Mesodermal cell (in vitro differentiated cells): ENCODE results near the gene GRAMD1B.
"Not testable (repeated sequence)": the region's sequence is repeated elsewhere in the genome, so short reads cannot be mapped to it uniquely, and the experiment has no call there.

Experiments used
- H3K27ac ChIP-seq: 2 replicates; pipeline ENCODE4 v1.7.0; 2013; ENCODE audit warnings: mild to moderate bottlenecking, low read depth, low read length, moderate library complexity; ENCODE audit not compliant: severe bottlenecking
- H3K36me3 ChIP-seq: 2 replicates; pipeline ENCODE4 v1.7.1; 2013; ENCODE audit warnings: mild to moderate bottlenecking, low read length, moderate library complexity; ENCODE audit not compliant: control insufficient read depth, insufficient read depth
- H3K4me1 ChIP-seq: one replicate; pipeline ENCODE4 v1.7.1; 2013; ENCODE audit warnings: mild to moderate bottlenecking, low read length; ENCODE audit not compliant: insufficient read depth, control insufficient read depth, poor library complexity, severe bottlenecking
- H3K4me3 ChIP-seq: 2 replicates; pipeline ENCODE4 v1.7.0; 2013; ENCODE audit warnings: low read length, control low read depth, mild to moderate bottlenecking; ENCODE audit not compliant: insufficient read depth, poor library complexity, severe bottlenecking; ENCODE audit errors: extremely low read depth
- H3K9me3 ChIP-seq: 2 replicates; pipeline ENCODE4 v1.7.1; 2013; ENCODE audit warnings: mild to moderate bottlenecking, low read length, moderate library complexity; ENCODE audit not compliant: control insufficient read depth
- whole genome bisulfite sequencing, 2 experiments: methylation state at CpG; one replicate each; pipeline ENCODE4 v1.1.5; 2013; ENCODE audit warnings: missing lambda C conversion rate in 2 of 2; ENCODE audit not compliant: insufficient coverage in 2 of 2; 5-methylcytosine and 5-hydroxymethylcytosine counted together

The GRAMD1B gene

DNA sequence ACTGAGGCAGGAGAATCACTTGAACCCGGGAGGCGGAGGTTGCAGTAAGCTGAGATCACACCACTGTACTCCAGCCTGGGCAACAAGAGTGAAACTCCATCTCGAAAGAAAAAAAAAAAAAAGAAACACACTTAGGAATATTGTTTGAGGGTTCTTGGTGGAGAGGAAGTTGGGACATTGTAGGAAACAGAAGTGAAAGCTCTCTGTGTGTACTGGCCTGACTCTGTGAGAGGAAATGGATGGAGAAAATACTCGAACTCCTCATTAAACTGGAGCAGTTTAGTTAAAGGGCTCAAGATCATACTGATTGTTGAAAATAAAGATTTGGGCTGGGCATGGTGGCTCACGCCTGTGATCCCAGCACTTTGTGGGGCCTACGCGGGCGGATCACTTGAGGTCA is 35.6 kb downstream of the GRAMD1B start:
- H3K4me1 ChIP-seq, H3K4me3 ChIP-seq, H3K36me3 ChIP-seq, H3K27ac ChIP-seq, H3K9me3 ChIP-seq: not testable (repeated sequence)
- 100% methylated on average over 2 to 6 of the region's 8 CpGs for WGBS, 2 experiments

- 86 to 93% methylated on average over 1 of the region's 1 CpG for WGBS, 2 experiments
Measured at GRCh38 chr11:123466172-123466571, 36.1 kb downstream of the GRAMD1B start.

GRCh38 chr11:123469089-123469488 is 39.0 kb downstream of the GRAMD1B start:
- no peaks in the 10 kb centered on the region for H3K9me3 ChIP-seq
- 92 to 94% methylated on average over 7 of the region's 7 CpGs for WGBS, 2 experiments
- no peaks in the 10 kb centered on the region for H3K36me3 ChIP-seq
- no peak overlapping the region for H3K4me3 ChIP-seq
- no peak overlapping the region for H3K27ac ChIP-seq
- peaks cover 4% of the 10 kb centered on the region for H3K4me1 ChIP-seq

More at GRCh38 chr11:123466172-123466571, 36.1 kb downstream of the GRAMD1B start:
- not testable (repeated sequence) for H3K9me3 ChIP-seq, H3K4me1 ChIP-seq, H3K36me3 ChIP-seq, H3K4me3 ChIP-seq, H3K27ac ChIP-seq

DNA sequence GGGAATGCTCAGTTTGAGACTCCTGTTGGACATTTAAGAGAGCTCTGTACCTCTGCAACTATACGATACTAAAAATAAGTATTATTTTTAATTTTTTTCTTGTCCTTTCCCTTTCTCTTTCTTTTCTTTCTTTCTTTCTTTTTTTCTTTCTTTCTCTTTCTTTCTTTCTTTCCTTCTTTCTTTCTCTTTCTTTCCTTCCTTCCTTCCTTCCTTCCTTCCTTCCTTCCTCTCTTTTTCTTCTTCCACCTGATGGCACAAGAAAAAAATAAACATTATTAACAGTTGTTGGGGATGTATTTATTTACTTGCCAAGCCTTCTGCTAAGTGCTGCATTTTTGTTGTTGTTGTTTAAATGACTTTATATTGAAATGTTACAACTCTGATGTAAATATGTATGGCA is 39.5 kb downstream of the GRAMD1B start:
- WGBS, 2 experiments: no CpG with 5 or more reads among the region's 1 CpG
- Histone ChIP-seq H3K36me3 (no peaks in the 10 kb centered on the region), H3K27ac (no peak overlapping the region), H3K4me3 (no peak overlapping the region), H3K9me3 (no peaks in the 10 kb centered on the region), H3K4me1 (peaks cover 9% of the 10 kb centered on the region)

GRCh38 chr11:123470842-123471241 is 40.8 kb downstream of the GRAMD1B start:
- H3K4me1 ChIP-seq: peaks cover 18% of the 10 kb centered on the region
- no peaks in the 10 kb centered on the region for H3K9me3 ChIP-seq
- WGBS, 2 experiments: 83 to 100% methylated on average over 1 to 3 of the region's 4 CpGs
- H3K36me3 ChIP-seq: no peaks in the 10 kb centered on the region
- no peak overlapping the region for H3K4me3 ChIP-seq
- H3K27ac ChIP-seq: no peak overlapping the region

GRCh38 chr11:123472236-123472935 is 42.3 kb downstream of the GRAMD1B start:
- WGBS, 2 experiments: 82 to 96% methylated on average over 4 of the region's 8 CpGs
- no peaks in the 10 kb centered on the region for H3K9me3 ChIP-seq
- H3K36me3 ChIP-seq: no peaks in the 10 kb centered on the region
- H3K27ac ChIP-seq: no peak overlapping the region
- no peak overlapping the region for H3K4me3 ChIP-seq
- peaks cover 18% of the 10 kb centered on the region for H3K4me1 ChIP-seq

- WGBS, 2 experiments: 92% methylated on average over 2 of the region's 3 CpGs; no CpG with 5 or more reads in 1 of the 2 experiments
- no peak overlapping the region for H3K27ac ChIP-seq
- H3K4me3 ChIP-seq: no peak overlapping the region
- H3K9me3 ChIP-seq: no peaks in the 10 kb centered on the region
- H3K4me1 ChIP-seq: peaks cover 18% of the 10 kb centered on the region
- no peaks in the 10 kb centered on the region for H3K36me3 ChIP-seq
Measured at GRCh38 chr11:123473941-123474677, 44.0 kb downstream of the GRAMD1B start.

- peaks cover 18% of the 10 kb centered on the region for H3K4me1 ChIP-seq
- 72 to 78% methylated on average over 3 to 6 of the region's 8 CpGs for WGBS, 2 experiments
- peak overlapping the region; percentile 47 for H3K27ac ChIP-seq
- H3K9me3 ChIP-seq: no peaks in the 10 kb centered on the region
- H3K4me3 ChIP-seq: no peak overlapping the region
- no peaks in the 10 kb centered on the region for H3K36me3 ChIP-seq
Measured at GRCh38 chr11:123474994-123475393, 44.9 kb downstream of the GRAMD1B start.

DNA sequence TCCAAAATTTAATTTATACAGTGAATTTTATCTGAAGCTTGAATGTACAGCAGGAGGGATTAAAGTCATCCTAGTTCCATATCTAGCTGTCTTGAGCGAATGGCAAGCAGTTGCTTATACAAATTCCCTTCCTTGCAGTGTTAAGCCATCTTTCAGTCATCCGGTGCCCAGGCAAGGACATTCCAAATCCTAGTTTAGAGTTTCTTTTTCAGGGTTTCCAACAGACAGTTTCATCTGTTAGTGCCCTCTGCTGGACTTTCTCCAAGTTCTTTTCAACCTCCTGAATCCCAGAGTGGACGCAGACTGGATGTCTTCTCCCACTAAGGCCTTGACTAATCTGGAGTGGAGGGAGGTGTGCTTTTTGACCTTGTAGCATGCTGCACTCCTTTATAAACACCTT is 45.4 kb downstream of the GRAMD1B start:
- Histone ChIP-seq H3K36me3 (no peaks in the 10 kb centered on the region), H3K4me1 (peaks cover 18% of the 10 kb centered on the region), H3K9me3 (no peaks in the 10 kb centered on the region), H3K27ac (no peak overlapping the region), H3K4me3 (no peak overlapping the region)
- 64 to 79% methylated on average over 2 of the region's 3 CpGs for WGBS, 2 experiments

DNA sequence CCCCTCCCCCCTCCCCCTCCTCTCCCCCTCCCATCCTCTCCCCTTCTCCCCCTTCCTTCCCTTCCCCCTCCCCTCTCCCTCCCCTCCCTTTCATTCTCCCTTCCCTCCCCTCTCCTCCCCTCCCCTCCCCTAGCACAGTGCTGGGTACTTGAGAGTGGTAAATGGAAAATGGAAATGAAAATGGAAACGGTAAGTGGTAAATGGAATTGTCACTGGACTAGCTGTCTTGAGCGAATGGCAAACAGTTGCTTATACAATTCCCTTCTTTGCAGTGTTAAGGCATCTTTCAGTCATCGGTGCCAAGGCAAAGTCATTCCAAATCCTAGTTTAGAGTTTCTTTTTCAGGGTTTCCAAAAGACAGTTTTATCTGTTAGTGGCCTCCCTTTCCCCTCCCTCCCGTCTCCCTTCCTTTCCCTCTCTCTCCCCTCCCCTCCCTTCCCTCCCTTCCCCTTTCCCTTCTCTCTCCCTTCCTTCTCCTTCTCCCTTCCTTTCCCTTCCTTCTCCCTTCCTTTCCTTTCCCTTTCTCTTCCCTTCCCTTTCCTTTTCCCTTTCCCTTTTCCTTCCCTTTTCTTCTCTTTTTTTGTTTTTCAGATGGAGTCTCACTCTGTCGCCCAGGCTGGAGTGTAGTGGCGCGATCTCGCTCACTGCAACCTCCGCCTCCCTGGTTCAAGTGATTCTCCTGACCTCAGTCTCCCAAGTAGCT is 47.3 kb downstream of the GRAMD1B start:
- 79 to 91% methylated on average over 5 to 8 of the region's 9 CpGs for WGBS, 2 experiments
- H3K4me3 ChIP-seq: no peak overlapping the region
- peaks cover 18% of the 10 kb centered on the region for H3K4me1 ChIP-seq
- H3K36me3 ChIP-seq: no peaks in the 10 kb centered on the region
- H3K9me3 ChIP-seq: no peaks in the 10 kb centered on the region
- no peak overlapping the region for H3K27ac ChIP-seq
